K562 (cell line): Measurements from ENCODE around the gene TENM3. TPM values are rescaled to one million over a fixed set of nuclear protein-coding genes. Genes with fewer than 3 reads are reported as not detected.

Source experiments
- AFF4 ChIP-seq: sonication (generic); formaldehyde crosslinking; IDR thresholded peaks from 2 replicates; pipeline ENCODE4 v1.8.0; 2023; ENCODE audit warnings: mild to moderate bottlenecking, missing genetic modification reagents
- EHMT2 ChIP-seq: fragments of 450-650 bp; IDR thresholded peaks from 2 replicates; pipeline ENCODE4 v1.6.1; 2018; ENCODE audit warnings: antibody characterized with exemption
- GMEB1 ChIP-seq: fragments of 250-450 bp; sonication (Bioruptor Pico); IDR thresholded peaks from 2 replicates; pipeline ENCODE4 v1.4.0; 2020; ENCODE audit warnings: mild to moderate bottlenecking
- MEF2D ChIP-seq: conservative IDR thresholded peaks from 2 replicates; pipeline ENCODE4 v1.6.1; 2016; ENCODE audit warnings: low read depth, missing genetic modification characterization, missing compliant biosample characterization
- NELFE ChIP-seq: IDR thresholded peaks from 2 replicates; pipeline ENCODE4 v1.6.1; 2011; ENCODE audit warnings: mild to moderate bottlenecking; ENCODE audit not compliant: insufficient read depth, insufficient read length
- PHB ChIP-seq: fragments of 250-450 bp; sonication (Bioruptor Pico); IDR thresholded peaks from 2 replicates; pipeline ENCODE4 v1.5.0; 2021
- ZNF589 ChIP-seq: fragments of 200-800 bp; sonication (Bioruptor generic); IDR thresholded peaks from 2 replicates; pipeline ENCODE4 v1.6.1; 2016; ENCODE audit warnings: low read depth, missing genetic modification characterization, missing compliant biosample characterization
- polyA plus RNA-seq, 8 experiments: library from polyadenylated mRNA; depleted of rRNA in 4 of 8; stranded (reverse) in 5 of 8; unstranded in 3 of 8; fragments of >200 nt; fragmentation: Nextera tagmentation in 2 of 8; fragmentation: Illumina TruSeq in 1 of 8; extraction: Ambion mirVana in 2 of 8; extraction: Trizol in 1 of 8; gene quantifications; 2 replicates each; pipeline versions ENCODE4 v1.2.1 to v1.2.3, GENCODE V29; 2011 to 2014; ENCODE audit warnings: inconsistent platforms in 1 of 8, missing spikeins in 1 of 8
- total RNA-seq, 7 experiments: library from RNA; depleted of rRNA in 6 of 7; stranded (reverse); fragments of >200 nt in 6 of 7; fragmentation: Illumina TruSeq in 2 of 7; extraction: Trizol in 2 of 7; gene quantifications; 2 replicates each; pipeline versions ENCODE4 v1.2.1 to v1.2.3, GENCODE V29; 2011 to 2021; ENCODE audit warnings: low replicate concordance in 1 of 7

Gene TENM3
- total and polyA plus RNA-seq, 9 of the 15 experiments (the other 6 are each of a cell fraction or from before 2014, with no cell fraction given) = 0.01 to 0.02 TPM; not detected in 7

- TF ChIP-seq AFF4 (no peak), GMEB1 (CRISPR knock-in tag) (no peak), PHB (CRISPR knock-in tag) (no peak), MEF2D (tag) (no peak), NELFE (no peak), ZNF589 (no peak), EHMT2 (no peak)
These were observed 191.5 kb downstream of the TENM3 start (continued) for GRCh38 chr4:182434720-182435119.
